Spleen (tissue), 11 donors: Measurements from ENCODE around the gene CPNE9. TPM values are rescaled to one million over a fixed set of nuclear protein-coding genes. Genes with fewer than 3 reads are reported as not detected.

Source experiments
- DNase-seq: peaks from one replicate; pipeline ENCODE4 v3.0.0-alpha.2; 2020
- H3K27ac ChIP-seq, 8 donors: fragments of 200-600 bp; sonication (generic) in 7 of 8; 1 replicate in 4 of 8; 2 replicates in 4 of 8; pipeline versions ENCODE4 v1.5.0 to v1.8.0; 2016 to 2021; ENCODE audit warnings: inconsistent platforms in 4 of 8, mild to moderate bottlenecking in 4 of 8, moderate library complexity in 1 of 8
- H3K27me3 ChIP-seq, 7 donors: fragments of 200-600 bp; sonication (generic) in 6 of 7; replicated peaks in 1 of 7; 1 replicate in 4 of 7; 2 replicates in 3 of 7; pipeline versions ENCODE4 v1.5.0 to v1.8.0; 2016 to 2021; ENCODE audit warnings: inconsistent platforms in 3 of 7, mild to moderate bottlenecking in 1 of 7
- H3K36me3 ChIP-seq, 6 donors: fragments of 200-600 bp; sonication (generic) in 5 of 6; 1 replicate in 4 of 6; 2 replicates in 2 of 6; pipeline versions ENCODE4 v1.5.0 to v1.8.0; 2016 to 2021; ENCODE audit warnings: inconsistent platforms in 2 of 6
- H3K4me1 ChIP-seq, 6 donors: fragments of 200-600 bp; sonication (generic) in 5 of 6; 1 replicate in 3 of 6; 2 replicates in 3 of 6; pipeline versions ENCODE4 v1.5.0 to v1.8.0; 2016 to 2021; ENCODE audit warnings: inconsistent platforms in 3 of 6
- H3K4me3 ChIP-seq, 8 donors: fragments of 200-600 bp; sonication (generic) in 7 of 8; 1 replicate in 4 of 8; 2 replicates in 4 of 8; pipeline versions ENCODE4 v1.5.0 to v1.8.0; 2016 to 2021; ENCODE audit warnings: inconsistent platforms in 4 of 8, mild to moderate bottlenecking in 4 of 8, moderate library complexity in 2 of 8
- H3K9me3 ChIP-seq, 8 donors: fragments of 200-600 bp; sonication (generic) in 7 of 8; 1 replicate in 4 of 8; 2 replicates in 4 of 8; pipeline versions ENCODE4 v1.5.0 to v1.8.0; 2016 to 2021; ENCODE audit warnings: inconsistent platforms in 4 of 8
- CTCF ChIP-seq, 11 experiments: fragments of 200-600 bp in 7 of 11; fragments of 450-650 bp in 4 of 11; sonication (generic) in 4 of 11; IDR thresholded peaks in 8 of 11; conservative IDR thresholded peaks in 3 of 11; 1 replicate in 7 of 11; 2 replicates in 4 of 11; pipeline versions ENCODE4 v1.4.0 to v1.8.0; 2016 to 2021; ENCODE audit warnings: antibody characterized with exemption in 11 of 11, inconsistent platforms in 4 of 11, mild to moderate bottlenecking in 1 of 11
- POLR2A ChIP-seq, 3 donors: fragments of 450-650 bp; IDR thresholded peaks; one replicate each; pipeline ENCODE4 v1.5.1; 2017; ENCODE audit warnings: antibody characterized with exemption in 3 of 3, mild to moderate bottlenecking in 1 of 3
- POLR2AphosphoS5 ChIP-seq, 3 donors: sonication (generic); formaldehyde crosslinking; IDR thresholded peaks; one replicate each; pipeline ENCODE4 v1.5.1; 2017; ENCODE audit warnings: antibody characterized with exemption in 3 of 3
- WGBS, 5 donors: extraction: QIAGEN DNeasy Blood & Tissue Kit in 3 of 5; methylation state at CpG; one replicate each; pipeline versions ENCODE4 v1.1.5 to v1.1.7; 2013 to 2018; 5-methylcytosine and 5-hydroxymethylcytosine counted together
- intact Hi-C: fragments of 100-400 bp; cut with DNase I; formaldehyde crosslinking; loops from one replicate; pipeline ENCODE4 v1.15.0; 2023; ENCODE audit warnings: low total_unique reads
- polyA plus RNA-seq, 3 donors: library from polyadenylated mRNA; stranded (reverse); fragments of 200-250 nt; gene quantifications; one replicate each; pipeline ENCODE4 v1.2.1, GENCODE V29; 2013
- total RNA-seq, 7 donors: library from RNA; depleted of rRNA in 3 of 7; stranded (reverse); fragments of >200 nt in 3 of 7; fragmentation: NEBNext Ultra II Directional in 4 of 7; extraction: Animal tissue kit (Norgen Biotek cat#: 25700) in 4 of 7; gene quantifications; one replicate each; pipeline versions ENCODE4 v1.1.0 to v1.2.1, GENCODE V29; 2016 to 2021
- donor health status: healthy with polysubstance abuse.
- donor health status: DM: no; HTN: no; CAD: no; lungs with moderate emphysema.
- donor health status: DM: no; HTN: no; CAD: no.
- donor health status: Bipolar disorder and iron deficiency.
- donor health status: healthy.
- donor health status: DM: no; HTN: no; CAD: no.
- donor health status: DM: yes; HTN: yes; CAD: no.

CPNE9 gene
- total and polyA plus RNA-seq, 10 donors = 0.15 to 0.63 (median 0.20) TPM; not detected in 6

GRCh38 chr3:9747267-9747666 is 43.6 kb downstream of the CPNE9 start:
- peaks cover 10 to 75% (median 65%) of the 10 kb centered on the region in 6 donors for H3K36me3 ChIP-seq
- H3K27me3 ChIP-seq = no peaks in the 10 kb centered on the region
- no peaks in the 10 kb centered on the region for H3K9me3 ChIP-seq
- peak overlapping the region in 1 of 8 donors; percentile 8 for H3K27ac ChIP-seq
- 85 to 90% (median 89%) methylated on average over 7 to 8 of the region's 8 CpGs for WGBS, 5 donors
- intact Hi-C loops = no loop called here
- DNase-seq = no peak
- TF ChIP-seq POLR2A (IDR thresholded peaks at IDR 0.05) (no peak), CTCF (IDR thresholded peaks at IDR 0.05 in 8 of 11, conservative IDR thresholded peaks at IDR 0.05 in 3 of 11) (no peak), POLR2AphosphoS5 (IDR thresholded peaks at IDR 0.05) (no peak)
- H3K4me1 ChIP-seq = peaks cover 20 to 40% (median 28%) of the 10 kb centered on the region in 6 donors
- no peak overlapping the region for H3K4me3 ChIP-seq

- H3K27me3 ChIP-seq = no peaks in the 10 kb centered on the region
- H3K4me3 ChIP-seq = no peak overlapping the region
- WGBS, 5 donors = 95 to 100% (median 97%) methylated on average over 2 of the region's 2 CpGs
- no peaks in the 10 kb centered on the region for H3K9me3 ChIP-seq
- H3K27ac ChIP-seq = no peak overlapping the region
- TF ChIP-seq POLR2AphosphoS5 (IDR thresholded peaks at IDR 0.05) = no peak
- TF ChIP-seq CTCF (IDR thresholded peaks at IDR 0.05 in 8 of 11, conservative IDR thresholded peaks at IDR 0.05 in 3 of 11) = no peak
- H3K4me1 ChIP-seq = peaks cover 20 to 48% (median 36%) of the 10 kb centered on the region in 6 donors
- no peak for DNase-seq
- intact Hi-C loops = no loop called here
- H3K36me3 ChIP-seq = peaks cover 7 to 75% (median 57%) of the 10 kb centered on the region in 6 donors
Measured at GRCh38 chr3:9748031-9748430, 44.4 kb downstream of the CPNE9 start.

- no peaks in the 10 kb centered on the region for H3K9me3 ChIP-seq
- 11 to 22% (median 20%) methylated on average over 16 to 19 of the region's 19 CpGs for WGBS, 5 donors
- intact Hi-C loops = no loop called here
- DNase-seq = no peak
- H3K36me3 ChIP-seq = peaks cover 6 to 75% (median 49%) of the 10 kb centered on the region in 6 donors
- peak overlapping the region; percentile 78 to 97 (median 94) for H3K27ac ChIP-seq
- H3K4me3 ChIP-seq = peak overlapping the region; percentile 46 to 86 (median 69)
- peaks cover 20 to 57% (median 38%) of the 10 kb centered on the region in 6 donors for H3K4me1 ChIP-seq
- H3K27me3 ChIP-seq = no peaks in the 10 kb centered on the region
- TF ChIP-seq CTCF (IDR thresholded peaks at IDR 0.05 in 8 of 11, conservative IDR thresholded peaks at IDR 0.05 in 3 of 11) = peak in 1 of 11 experiments; percentile 12
- no peak for TF ChIP-seq POLR2A (IDR thresholded peaks at IDR 0.05)
Measured at GRCh38 chr3:9749296-9749644, 45.6 kb downstream of the CPNE9 start.

- Histone ChIP-seq H3K36me3 (peaks cover 3 to 75% (median 46%) of the 10 kb centered on the region in 6 donors), H3K4me3 (peak within 1 kb of the TSS; percentile 46 to 86 (median 69)), H3K4me1 (peaks cover 20 to 63% (median 44%) of the 10 kb centered on the region in 6 donors), H3K27ac (peak within 1 kb of the TSS; percentile 78 to 97 (median 94)), H3K9me3 (no peaks in the 10 kb centered on the region), H3K27me3 (no peaks in the 10 kb centered on the region)
- intact Hi-C loops = no loop called here
- peak; percentile 98 for DNase-seq
- TF ChIP-seq POLR2A (IDR thresholded peaks at IDR 0.05) (peak in 1 of 3 donors; percentile 3), CTCF (IDR thresholded peaks at IDR 0.05 in 8 of 11, conservative IDR thresholded peaks at IDR 0.05 in 3 of 11) (peak in 2 of 11 experiments; percentile 10 to 17), POLR2AphosphoS5 (IDR thresholded peaks at IDR 0.05) (peak; percentile 90 to 94 (median 93))
- WGBS, 5 donors = 0 to 1% (median 0%) methylated on average over 47 to 60 of the region's 60 CpGs
Measured at GRCh38 chr3:9749645-9750555, 46.3 kb downstream of the CPNE9 start, which contains the start of gene OGG1. Gene OGG1 (plus strand): TSS chr3:9749952. CDS start chr3:9750287, 335 bp downstream.
